ENCODE data around the gene WDR26. TPM values are rescaled to one million over a fixed set of nuclear protein-coding genes. Genes with fewer than 3 reads are reported as not detected.

Gene WDR26
- total RNA-seq, 1 donor from 2014 or later: 22.2 TPM

GRCh38 chr1:224435318-224435763 is 744 bp upstream of the WDR26 start:
- TF ChIP-seq, protein P1, sequence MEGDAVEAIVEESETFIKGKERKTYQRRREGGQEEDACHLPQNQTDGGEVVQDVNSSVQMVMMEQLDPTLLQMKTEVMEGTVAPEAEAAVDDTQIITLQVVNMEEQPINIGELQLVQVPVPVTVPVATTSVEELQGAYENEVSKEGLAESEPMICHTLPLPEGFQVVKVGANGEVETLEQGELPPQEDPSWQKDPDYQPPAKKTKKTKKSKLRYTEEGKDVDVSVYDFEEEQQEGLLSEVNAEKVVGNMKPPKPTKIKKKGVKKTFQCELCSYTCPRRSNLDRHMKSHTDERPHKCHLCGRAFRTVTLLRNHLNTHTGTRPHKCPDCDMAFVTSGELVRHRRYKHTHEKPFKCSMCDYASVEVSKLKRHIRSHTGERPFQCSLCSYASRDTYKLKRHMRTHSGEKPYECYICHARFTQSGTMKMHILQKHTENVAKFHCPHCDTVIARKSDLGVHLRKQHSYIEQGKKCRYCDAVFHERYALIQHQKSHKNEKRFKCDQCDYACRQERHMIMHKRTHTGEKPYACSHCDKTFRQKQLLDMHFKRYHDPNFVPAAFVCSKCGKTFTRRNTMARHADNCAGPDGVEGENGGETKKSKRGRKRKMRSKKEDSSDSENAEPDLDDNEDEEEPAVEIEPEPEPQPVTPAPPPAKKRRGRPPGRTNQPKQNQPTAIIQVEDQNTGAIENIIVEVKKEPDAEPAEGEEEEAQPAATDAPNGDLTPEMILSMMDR (conservative IDR thresholded peaks at IDR 0.05; ENCODE audit: low read depth, low read length): no peak
- H3K4me3 ChIP-seq (ENCODE audit: low read depth, low read length): peak overlapping the region; percentile 76
- no peak for DNase-seq (ENCODE audit: low read depth)

- TF ChIP-seq, protein P1 (conservative IDR thresholded peaks at IDR 0.05; ENCODE audit: low read depth, low read length): no peak
- no peak for DNase-seq (ENCODE audit: low read depth)
- H3K4me3 ChIP-seq (ENCODE audit: low read depth, low read length): peak overlapping the region; percentile 76
Measured at GRCh38 chr1:224433701-224434672, 610 bp downstream of the WDR26 start.

DNA sequence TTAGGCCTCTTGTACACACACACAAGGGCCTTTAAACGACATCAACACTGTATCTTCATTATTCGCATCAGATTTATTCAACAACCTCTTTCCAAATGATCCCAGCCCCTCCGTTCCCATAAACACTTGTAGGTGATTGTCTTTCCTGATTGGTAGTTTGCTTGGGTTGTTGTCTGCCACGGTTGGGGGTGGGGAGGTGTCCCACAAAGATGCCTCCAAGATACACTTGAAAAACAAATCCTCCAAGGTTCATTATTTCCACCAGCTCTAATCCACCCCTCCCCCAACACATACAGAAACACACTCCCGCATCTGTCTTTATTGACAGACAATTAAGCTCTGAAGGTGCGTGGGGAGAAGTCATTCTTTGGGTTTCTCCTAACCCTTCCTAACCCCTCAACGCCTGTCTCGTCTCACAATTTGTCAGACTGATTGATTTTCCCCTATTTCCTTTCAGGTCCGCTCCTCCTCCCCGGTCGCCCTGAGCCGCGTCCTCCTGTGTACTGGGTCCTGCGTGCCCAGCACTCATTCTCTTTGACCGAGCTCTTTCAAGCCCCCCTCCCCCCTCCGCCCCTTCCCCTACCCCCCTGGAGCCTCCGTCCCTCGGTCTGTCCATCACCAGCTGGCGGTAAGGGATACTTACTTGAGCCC is 1.4 kb downstream of the WDR26 start:
- H3K4me3 ChIP-seq (ENCODE audit: low read depth, low read length): peak overlapping the region; percentile 76
- no peak for DNase-seq (ENCODE audit: low read depth)
- TF ChIP-seq, protein P1 (conservative IDR thresholded peaks at IDR 0.05; ENCODE audit: low read depth, low read length): no peak

DNA sequence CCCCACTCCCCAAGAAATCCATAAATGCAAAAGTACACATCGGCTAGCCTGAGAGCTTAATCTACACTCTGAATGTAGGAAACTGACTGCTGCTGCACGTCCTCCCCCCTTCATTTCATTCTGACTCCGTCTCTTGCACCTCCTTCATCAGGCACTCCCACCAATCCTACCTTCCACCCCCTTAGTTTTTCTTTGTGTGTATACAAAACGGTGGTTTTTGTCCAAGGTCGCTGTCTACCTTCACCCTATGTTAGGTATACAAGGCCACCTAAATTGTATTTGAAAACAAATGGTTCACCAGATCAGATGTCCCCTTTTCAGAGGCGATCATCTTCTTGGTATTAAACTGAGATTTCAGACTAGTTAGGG is 1.9 kb downstream of the WDR26 start:
- no peak for DNase-seq (ENCODE audit: low read depth)
- TF ChIP-seq, protein P1 (conservative IDR thresholded peaks at IDR 0.05; ENCODE audit: low read depth, low read length): no peak

DNA sequence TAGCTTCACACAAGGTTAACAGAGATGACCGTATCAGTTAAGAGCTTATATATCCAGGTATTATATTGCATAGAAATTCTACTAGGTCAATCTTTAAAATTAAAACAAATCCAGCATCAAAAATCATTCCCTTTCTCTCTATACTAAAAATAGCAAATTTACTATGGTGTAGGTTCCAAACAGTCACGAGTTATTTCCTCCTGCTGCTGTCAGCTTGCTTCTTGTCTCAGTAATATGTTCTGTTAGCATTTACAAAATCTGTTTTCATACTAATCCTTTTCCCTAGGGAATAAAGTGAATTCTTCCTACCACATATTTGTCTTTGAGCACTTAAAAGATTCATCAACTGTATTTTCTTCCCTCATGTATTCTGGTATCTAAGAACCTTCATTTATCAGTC is 2.5 kb downstream of the WDR26 start:
- peak overlapping the region; percentile 76 for H3K4me3 ChIP-seq (ENCODE audit: low read depth, low read length)
- DNase-seq (ENCODE audit: low read depth): no peak
- TF ChIP-seq, protein P1 (conservative IDR thresholded peaks at IDR 0.05; ENCODE audit: low read depth, low read length): no peak

More for the DNA sequence above, 1.9 kb downstream of the WDR26 start:
- peak overlapping the region; percentile 76 for H3K4me3 ChIP-seq (ENCODE audit: low read depth, low read length)

- TF ChIP-seq, protein P1 (conservative IDR thresholded peaks at IDR 0.05; ENCODE audit: low read depth, low read length): no peak
- H3K4me3 ChIP-seq (ENCODE audit: low read depth, low read length): peak overlapping the region; percentile 76
- no peak for DNase-seq (ENCODE audit: low read depth)
Measured at GRCh38 chr1:224431726-224432125, 2.9 kb downstream of the WDR26 start.

Measured in epithelial cell of proximal tubule (primary cell).